GM21447 (cell line): ENCODE data around the gene RHOG.
"Not testable (repeated sequence)": the region's sequence is repeated elsewhere in the genome, so short reads cannot be mapped to it uniquely, and the experiment has no call there.

ENCODE experiments used
- ATAC-seq: cut with Tn5 transposase; IDR thresholded peaks from one replicate; pipeline ENCODE4 v1.9.1; 2021; ENCODE audit not compliant: unreplicated experiment

Gene RHOG

GRCh38 chr11:3840870-3841425, at the start of gene RHOG:
Gene RHOG, minus strand, starts transcription at chr11:3840959. Its CDS starts 12,821 bp downstream, at chr11:3828138.
- ATAC-seq: peak; percentile 43

DNA sequence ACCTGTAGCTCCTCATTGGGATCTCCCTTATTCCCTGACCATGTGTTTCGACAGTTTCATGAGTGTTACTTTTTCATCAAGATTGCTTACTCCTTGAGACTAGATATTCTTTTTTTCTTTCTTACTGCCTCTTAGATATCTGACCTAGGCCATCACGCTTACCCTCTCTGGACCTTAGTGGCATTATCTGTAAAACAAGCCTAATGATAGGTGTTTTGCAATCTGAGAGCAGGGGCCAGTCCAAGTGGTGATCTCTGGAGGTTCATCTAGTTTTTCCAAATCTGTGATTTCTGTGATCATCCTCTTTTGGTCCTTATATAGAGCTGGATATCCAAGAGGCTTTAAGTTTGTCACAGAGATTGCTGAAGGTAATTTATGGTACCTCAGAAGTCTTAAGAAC, 49.3 kb upstream of the RHOG start:
- no peak for ATAC-seq

DNA sequence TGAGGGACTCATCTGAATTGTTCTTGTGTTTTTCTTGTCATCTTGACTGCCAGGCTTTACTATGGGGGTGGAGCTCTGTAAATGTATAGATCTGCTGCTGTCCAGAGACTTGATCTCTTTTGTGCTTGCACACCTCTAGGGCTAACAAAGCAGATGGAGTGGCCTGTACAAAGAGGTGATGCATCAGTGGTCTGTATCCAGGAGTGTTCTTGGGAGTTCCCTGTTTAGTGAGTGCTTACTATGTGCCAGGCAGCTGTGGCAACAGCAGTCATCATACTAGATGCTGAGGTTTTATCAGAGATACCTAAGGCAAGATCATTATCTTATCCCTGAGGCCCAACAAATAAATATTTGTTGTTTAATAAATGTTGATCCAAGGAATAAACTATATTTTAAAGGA, 48.1 kb upstream of the RHOG start:
- ATAC-seq: no peak

- no peak for ATAC-seq
Observed at GRCh38 chr11:3886985-3887384, 46.2 kb upstream of the RHOG start.

DNA sequence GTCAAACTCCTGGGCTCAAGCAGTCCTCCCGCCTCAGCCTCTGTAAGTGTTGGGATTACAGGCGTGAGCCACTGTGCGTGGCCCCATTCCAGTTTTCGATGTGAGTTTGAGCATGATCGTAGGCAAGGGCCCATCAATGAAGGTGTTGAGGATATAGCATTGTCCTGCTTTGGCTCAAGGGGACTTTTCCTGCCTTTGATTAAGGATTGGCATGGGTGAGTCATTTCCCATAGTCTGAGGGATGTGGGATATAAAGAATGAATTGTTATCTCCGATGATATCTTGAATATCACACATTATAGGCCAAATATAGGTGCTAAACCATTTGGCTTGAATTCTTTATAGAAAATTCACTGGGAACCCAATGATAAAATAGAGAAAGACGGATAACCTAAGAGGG, 45.1 kb upstream of the RHOG start:
- ATAC-seq: no peak

DNA sequence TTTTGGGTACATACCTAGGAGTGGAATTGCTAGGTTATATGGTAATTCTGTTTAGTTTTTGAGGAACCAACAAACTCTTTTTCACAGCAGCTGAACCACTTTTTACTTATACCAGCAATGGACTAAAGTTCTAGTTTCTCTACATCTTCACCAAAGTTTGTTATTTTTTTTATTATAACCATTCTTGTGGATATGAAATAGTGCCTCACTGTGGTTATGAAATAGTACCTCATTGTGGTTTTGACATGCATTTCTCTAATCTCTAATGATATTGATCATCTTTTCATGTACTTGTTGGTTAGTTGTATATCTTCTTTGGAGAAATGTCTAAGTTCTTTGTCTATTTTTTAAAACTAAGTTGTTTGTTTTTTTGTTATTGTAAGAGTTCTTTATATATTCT, 41.9 kb upstream of the RHOG start:
- no peak for ATAC-seq

GRCh38 chr11:3880724-3881123, 40.0 kb upstream of the RHOG start:
- peak; percentile 44 for ATAC-seq

DNA sequence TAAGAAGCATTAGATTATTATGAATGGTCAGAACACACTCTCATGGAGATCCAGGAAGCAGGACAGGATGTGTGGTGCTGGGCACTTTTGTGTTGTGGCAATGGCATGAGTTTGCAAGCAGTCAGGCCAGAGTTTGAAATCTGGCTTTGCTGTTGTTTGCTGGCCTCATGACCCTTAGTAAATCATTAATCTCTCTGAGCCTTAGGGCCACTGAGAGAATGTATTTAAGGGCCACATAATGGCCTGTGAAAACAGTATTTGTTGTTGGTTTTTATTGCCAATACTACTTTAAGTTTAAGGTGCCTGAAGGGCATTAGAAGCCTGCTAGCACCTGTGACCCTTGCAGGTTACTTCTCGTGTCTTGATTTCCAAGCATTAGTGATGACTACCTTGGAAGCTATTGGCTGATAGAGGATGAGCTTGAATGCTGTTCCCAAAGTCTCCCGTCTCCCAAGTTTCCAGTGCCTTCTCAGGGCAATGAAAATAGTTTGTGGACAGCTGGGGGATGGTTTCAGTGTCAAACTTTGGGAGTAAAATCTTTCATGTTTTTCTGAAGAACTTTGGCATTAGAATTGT, 39.3 kb upstream of the RHOG start:
- peak; percentile 52 for ATAC-seq

GRCh38 chr11:3879216-3879966, 38.6 kb upstream of the RHOG start:
- peak; percentile 41 for ATAC-seq

- no peak for ATAC-seq
Observed at GRCh38 chr11:3878258-3878584, 37.5 kb upstream of the RHOG start.

- ATAC-seq: no peak
Observed at GRCh38 chr11:3877364-3878257, 36.9 kb upstream of the RHOG start.

GRCh38 chr11:3876613-3877012, 35.9 kb upstream of the RHOG start:
- no peak for ATAC-seq

GRCh38 chr11:3873712-3874349, 33.1 kb upstream of the RHOG start:
- no peak for ATAC-seq

DNA sequence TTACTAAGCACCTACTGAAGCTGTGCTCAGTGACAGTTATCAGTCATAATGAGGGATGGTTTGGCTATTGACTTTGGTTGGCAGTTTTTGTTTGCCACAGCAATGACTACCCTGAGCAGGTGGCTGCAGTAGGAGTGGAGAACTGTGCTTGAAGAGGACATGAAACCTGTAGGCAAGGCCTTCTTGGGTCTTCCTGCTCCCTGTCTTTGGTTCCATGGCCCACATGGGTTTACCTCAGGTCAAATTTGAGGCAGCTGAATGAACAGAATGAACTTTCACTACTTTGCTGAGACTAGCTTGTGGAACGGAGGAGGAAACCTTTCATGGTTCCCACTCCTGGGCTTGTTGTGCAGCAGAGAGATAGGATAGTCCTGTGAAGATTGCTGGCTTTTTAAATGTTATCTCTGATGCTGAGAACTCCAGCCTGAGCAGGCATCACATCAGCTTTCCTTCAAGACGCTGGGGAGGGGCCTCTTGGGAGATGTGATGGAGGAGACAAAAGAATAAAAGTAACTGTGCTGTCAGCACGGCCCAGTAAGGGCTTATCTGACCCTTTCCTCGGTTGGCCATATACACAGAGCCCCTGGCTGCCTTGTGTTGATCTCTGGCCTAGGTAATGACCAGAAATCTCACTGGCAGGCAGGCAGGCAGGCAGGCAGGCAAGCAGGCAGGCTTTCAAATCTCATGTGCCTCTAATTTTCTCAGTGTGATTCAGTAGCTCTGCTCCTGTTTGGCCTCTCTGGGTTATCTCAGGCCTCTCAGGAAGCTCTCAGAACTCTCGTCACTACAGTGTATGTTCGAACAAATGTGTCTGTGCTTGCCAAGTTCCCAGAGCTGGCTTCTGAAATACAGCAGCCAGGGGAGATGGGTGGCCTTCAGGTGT, 26.7 kb upstream of the RHOG start:
- peak; percentile 70 for ATAC-seq

GRCh38 chr11:3866836-3867208, 26.1 kb upstream of the RHOG start:
- no peak for ATAC-seq

DNA sequence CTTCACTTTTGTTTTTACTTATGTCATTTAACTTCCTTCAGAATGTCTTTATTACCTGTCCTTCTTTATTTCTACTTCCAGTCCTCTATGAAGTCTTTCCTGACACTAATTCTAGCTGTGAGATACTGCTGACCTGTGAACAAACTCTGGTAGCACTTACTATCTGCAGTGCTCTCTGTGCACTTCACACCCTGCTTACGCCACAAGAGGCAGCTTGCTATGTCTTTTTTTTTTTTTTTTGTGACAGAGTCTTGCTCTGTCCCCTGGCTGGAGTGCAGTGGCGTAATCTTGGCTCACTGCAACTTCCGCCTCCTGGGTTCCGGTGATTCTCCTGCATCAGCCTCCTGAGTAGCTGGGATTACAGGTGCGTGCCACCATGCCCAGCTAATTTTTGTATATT, 25.4 kb upstream of the RHOG start:
- peak; percentile 36 for ATAC-seq

GRCh38 chr11:3865388-3866193, 24.8 kb upstream of the RHOG start:
- no peak for ATAC-seq

DNA sequence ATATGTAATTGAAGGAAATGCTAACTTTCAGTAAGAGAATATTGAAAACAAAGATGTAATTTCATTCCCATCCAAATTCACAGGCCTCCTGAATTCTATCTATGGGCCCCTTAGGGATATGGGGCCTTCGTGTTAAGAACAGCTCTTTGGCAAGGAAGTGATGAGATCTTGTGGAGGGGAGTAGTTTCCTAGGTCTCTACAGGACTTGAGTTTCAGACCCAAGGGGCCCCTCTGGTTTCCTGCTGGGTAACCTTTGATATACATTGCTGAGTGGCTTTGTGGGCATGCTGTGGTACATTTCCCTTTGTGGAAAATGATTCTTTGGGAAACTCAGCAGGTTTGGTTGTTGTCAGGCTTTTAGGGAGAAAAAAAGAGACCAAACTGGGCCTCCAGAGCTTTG, 20.9 kb upstream of the RHOG start:
- no peak for ATAC-seq

GRCh38 chr11:3860898-3861393, 20.2 kb upstream of the RHOG start:
- not testable (repeated sequence) for ATAC-seq
